ENCODE results near the gene DYRK4.

The DYRK4 gene

DNA sequence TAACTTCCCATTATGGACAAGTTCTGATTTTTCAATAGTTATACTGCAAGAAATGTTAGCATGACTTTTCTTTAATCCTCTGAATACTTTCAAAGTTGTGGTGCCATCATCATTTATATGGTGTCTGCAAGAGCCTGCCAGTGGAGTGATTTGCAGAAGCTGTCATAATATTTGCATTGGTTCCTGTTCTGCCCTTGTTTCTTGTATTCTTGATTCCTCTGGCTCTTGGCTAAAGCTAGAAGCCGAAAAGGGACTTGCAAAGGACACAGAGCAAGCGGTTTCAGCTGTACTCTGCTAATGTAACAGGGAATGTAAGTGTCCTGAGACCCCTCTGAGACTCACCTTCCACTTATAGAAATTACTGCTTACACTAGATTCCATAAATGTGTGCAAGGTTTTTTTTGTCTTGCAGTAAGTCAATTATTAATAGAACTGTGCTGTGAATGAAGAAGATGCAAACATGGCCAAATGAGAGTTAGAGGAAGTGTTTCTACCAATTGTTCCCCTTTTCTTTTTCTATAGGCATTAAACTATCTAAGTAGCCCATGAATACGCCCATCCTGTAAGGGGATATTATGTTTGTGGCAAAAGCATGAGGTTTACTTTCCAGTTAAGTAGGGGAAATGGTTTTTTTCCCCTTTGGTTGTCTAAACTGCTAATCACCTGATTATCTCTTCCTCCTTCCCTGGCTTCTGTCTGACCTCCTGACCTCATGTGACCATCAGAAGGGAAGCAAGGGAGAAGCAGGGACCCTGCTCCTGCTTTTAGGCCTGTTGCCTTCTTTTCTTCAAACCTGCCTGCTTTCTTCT lies 5.3 kb downstream of the DYRK4 start:
- no peaks in the 10 kb centered on the region for H3K9me2 ChIP-seq (replicated peaks; ENCODE audit: control insufficient read depth, low read length)
- H3K79me2 ChIP-seq (ENCODE audit: control insufficient read depth, low read length) = no peaks in the 10 kb centered on the region
- H3K27me3 ChIP-seq (ENCODE audit: control insufficient read depth, low read length) = no peaks in the 10 kb centered on the region
- TF ChIP-seq, protein P1, sequence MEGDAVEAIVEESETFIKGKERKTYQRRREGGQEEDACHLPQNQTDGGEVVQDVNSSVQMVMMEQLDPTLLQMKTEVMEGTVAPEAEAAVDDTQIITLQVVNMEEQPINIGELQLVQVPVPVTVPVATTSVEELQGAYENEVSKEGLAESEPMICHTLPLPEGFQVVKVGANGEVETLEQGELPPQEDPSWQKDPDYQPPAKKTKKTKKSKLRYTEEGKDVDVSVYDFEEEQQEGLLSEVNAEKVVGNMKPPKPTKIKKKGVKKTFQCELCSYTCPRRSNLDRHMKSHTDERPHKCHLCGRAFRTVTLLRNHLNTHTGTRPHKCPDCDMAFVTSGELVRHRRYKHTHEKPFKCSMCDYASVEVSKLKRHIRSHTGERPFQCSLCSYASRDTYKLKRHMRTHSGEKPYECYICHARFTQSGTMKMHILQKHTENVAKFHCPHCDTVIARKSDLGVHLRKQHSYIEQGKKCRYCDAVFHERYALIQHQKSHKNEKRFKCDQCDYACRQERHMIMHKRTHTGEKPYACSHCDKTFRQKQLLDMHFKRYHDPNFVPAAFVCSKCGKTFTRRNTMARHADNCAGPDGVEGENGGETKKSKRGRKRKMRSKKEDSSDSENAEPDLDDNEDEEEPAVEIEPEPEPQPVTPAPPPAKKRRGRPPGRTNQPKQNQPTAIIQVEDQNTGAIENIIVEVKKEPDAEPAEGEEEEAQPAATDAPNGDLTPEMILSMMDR (IDR thresholded peaks at IDR 0.05; ENCODE audit: low read depth, low read length, poor library complexity, severe bottlenecking) = no peak
- TF ChIP-seq EZH2phosphoT487 (IDR thresholded peaks at IDR 0.05; ENCODE audit: borderline replicate concordance, low read length) = no peak
- peaks cover 14% of the 10 kb centered on the region for H3F3A ChIP-seq (ENCODE audit: control insufficient read depth, insufficient read depth)
- peak overlapping the region; percentile 26 for H3K4me3 ChIP-seq (ENCODE audit: low read length)
- peak overlapping the region; percentile 8; the same call in 1 of the 2 replicates for H3K27ac ChIP-seq (ENCODE audit: low read depth, low read length)
- H3K4me1 ChIP-seq (ENCODE audit: control insufficient read depth, low read length) = peaks cover 35% of the 10 kb centered on the region
- no peaks in the 10 kb centered on the region for H4K20me1 ChIP-seq (ENCODE audit: control insufficient read depth, insufficient read depth, low read depth, low read length)
- H3K36me3 ChIP-seq (ENCODE audit: control insufficient read depth, low read length) = no peaks in the 10 kb centered on the region; the same call in 1 of the 2 replicates
- no peaks in the 10 kb centered on the region for H3K9me3 ChIP-seq (ENCODE audit: control insufficient read depth, insufficient read depth, low read length)
- peak overlapping the region; percentile 58 for H3K4me2 ChIP-seq (ENCODE audit: low read length)

DNA sequence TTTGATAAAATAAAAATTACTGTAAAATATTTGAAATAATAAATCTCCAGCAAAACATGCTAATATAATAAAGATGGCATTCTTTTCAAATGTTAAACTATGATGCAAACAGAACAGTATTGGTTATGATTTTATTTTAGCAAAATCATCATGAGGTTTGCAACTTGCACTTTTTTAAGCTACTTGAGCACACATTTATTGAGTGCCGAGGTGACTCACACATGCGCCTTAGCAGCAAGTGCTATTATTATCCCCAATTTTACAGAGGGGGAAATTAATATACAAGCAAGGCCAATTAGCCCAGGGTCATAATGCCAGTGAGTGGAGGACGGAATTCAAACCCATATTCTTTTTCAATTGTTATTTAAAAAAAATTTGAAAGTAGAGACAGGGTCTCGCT lies 7.3 kb downstream of the DYRK4 start:
- Histone ChIP-seq H4K20me1 (ENCODE audit: control insufficient read depth, insufficient read depth, low read depth, low read length) (no peaks in the 10 kb centered on the region), H3K79me2 (ENCODE audit: control insufficient read depth, low read length) (no peaks in the 10 kb centered on the region), H3K27ac (ENCODE audit: low read depth, low read length) (no peak overlapping the region), H3K9me2 (replicated peaks; ENCODE audit: control insufficient read depth, low read length) (no peaks in the 10 kb centered on the region), H3K4me1 (ENCODE audit: control insufficient read depth, low read length) (peaks cover 35% of the 10 kb centered on the region), H3F3A (ENCODE audit: control insufficient read depth, insufficient read depth) (peaks cover 13% of the 10 kb centered on the region), H3K27me3 (ENCODE audit: control insufficient read depth, low read length) (no peaks in the 10 kb centered on the region), H3K4me2 (ENCODE audit: low read length) (no peak overlapping the region), H3K9me3 (ENCODE audit: control insufficient read depth, insufficient read depth, low read length) (no peaks in the 10 kb centered on the region), H3K36me3 (ENCODE audit: control insufficient read depth, low read length) (no peaks in the 10 kb centered on the region), H3K4me3 (ENCODE audit: low read length) (no peak overlapping the region)
- no peak for TF ChIP-seq EZH2phosphoT487 (IDR thresholded peaks at IDR 0.05; ENCODE audit: borderline replicate concordance, low read length)
- TF ChIP-seq, protein P1 (IDR thresholded peaks at IDR 0.05; ENCODE audit: low read depth, low read length, poor library complexity, severe bottlenecking) = no peak

DNA sequence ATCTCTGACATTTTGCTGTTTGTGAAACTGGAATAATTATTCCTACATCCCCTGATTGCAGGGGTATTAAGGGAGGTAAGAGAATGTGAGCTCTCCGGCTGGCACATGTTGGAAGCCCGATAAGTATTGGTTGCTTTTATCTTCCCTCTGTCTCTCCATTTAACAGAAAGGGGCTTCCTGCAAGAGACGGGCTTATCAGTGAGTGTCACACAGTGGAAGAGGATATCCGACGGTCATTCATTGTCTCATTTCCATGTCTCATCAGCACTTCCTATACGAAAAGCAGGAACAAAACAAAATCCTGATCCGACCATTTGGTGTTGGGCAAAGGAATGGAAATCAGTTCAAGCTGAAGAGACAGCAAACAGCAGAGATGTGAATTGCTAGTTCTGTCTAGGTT lies 10.7 kb downstream of the DYRK4 start:
- Histone ChIP-seq H3K9me3 (ENCODE audit: control insufficient read depth, insufficient read depth, low read length) (no peaks in the 10 kb centered on the region), H4K20me1 (ENCODE audit: control insufficient read depth, insufficient read depth, low read depth, low read length) (no peaks in the 10 kb centered on the region), H3F3A (ENCODE audit: control insufficient read depth, insufficient read depth) (no peaks in the 10 kb centered on the region)

More for the DNA sequence above, 10.7 kb downstream of the DYRK4 start:
- H3K27me3 ChIP-seq (ENCODE audit: control insufficient read depth, low read length) = 0 out of 2 replicates have a peak, but pooled peaks cover 2% of the 10 kb centered on the region
- no peak overlapping the region for H3K4me3 ChIP-seq (ENCODE audit: low read length)
- H3K4me1 ChIP-seq (ENCODE audit: control insufficient read depth, low read length) = peaks cover 3% of the 10 kb centered on the region
- H3K27ac ChIP-seq (ENCODE audit: low read depth, low read length) = no peak overlapping the region
- H3K9me2 ChIP-seq (replicated peaks; ENCODE audit: control insufficient read depth, low read length) = no peaks in the 10 kb centered on the region
- TF ChIP-seq, protein P1 (IDR thresholded peaks at IDR 0.05; ENCODE audit: low read depth, low read length, poor library complexity, severe bottlenecking) = no peak
- no peak for TF ChIP-seq EZH2phosphoT487 (IDR thresholded peaks at IDR 0.05; ENCODE audit: borderline replicate concordance, low read length)
- no peaks in the 10 kb centered on the region for H3K36me3 ChIP-seq (ENCODE audit: control insufficient read depth, low read length)
- no peaks in the 10 kb centered on the region for H3K79me2 ChIP-seq (ENCODE audit: control insufficient read depth, low read length)
- H3K4me2 ChIP-seq (ENCODE audit: low read length) = no peak overlapping the region

All from DOHH2 (cell line).